ENCODE results near the gene STX8. TPM values are rescaled to one million over a fixed set of nuclear protein-coding genes. Genes with fewer than 3 reads are reported as not detected.

Gene STX8
- total RNA-seq, 1 experiment from 2014 or later = 57.3 TPM

GRCh38 chr17:9211133-9211765 lies 364.4 kb downstream of the STX8 start:
- no peak for DNase-seq (ENCODE audit: low spot score)

DNA sequence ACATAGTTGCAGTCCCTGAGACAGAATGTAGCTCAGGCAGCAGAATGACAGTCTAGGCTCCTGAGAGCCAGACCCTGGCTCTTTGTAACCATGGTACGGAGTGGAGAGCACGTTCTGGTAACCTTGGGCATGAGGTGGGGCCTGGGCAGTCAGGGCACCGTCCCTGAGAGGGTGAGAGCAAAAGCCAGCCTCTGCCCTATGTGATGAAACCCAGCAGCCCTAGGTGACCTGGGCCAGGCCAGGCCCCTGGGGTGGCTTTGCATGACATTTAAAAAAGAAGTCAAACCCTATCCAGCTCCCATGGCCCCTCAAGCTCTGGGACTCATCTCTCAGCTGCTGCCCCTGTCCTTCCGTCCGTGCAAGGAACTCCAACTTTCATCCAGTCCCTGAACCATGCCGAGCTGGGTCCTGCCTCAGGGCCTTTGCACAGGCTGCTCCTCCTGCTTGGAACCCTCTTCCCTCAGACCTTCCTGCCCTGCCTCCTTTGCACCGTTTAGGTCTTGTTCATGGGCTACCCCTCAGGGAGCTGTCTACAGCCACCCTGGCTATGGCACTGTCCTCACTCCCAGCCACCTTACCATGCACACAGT lies 365.7 kb downstream of the STX8 start:
- no peak for DNase-seq (ENCODE audit: low spot score)

- DNase-seq (ENCODE audit: low spot score) = no peak
Measured at GRCh38 chr17:9209347-9209746, 366.3 kb downstream of the STX8 start.

DNA sequence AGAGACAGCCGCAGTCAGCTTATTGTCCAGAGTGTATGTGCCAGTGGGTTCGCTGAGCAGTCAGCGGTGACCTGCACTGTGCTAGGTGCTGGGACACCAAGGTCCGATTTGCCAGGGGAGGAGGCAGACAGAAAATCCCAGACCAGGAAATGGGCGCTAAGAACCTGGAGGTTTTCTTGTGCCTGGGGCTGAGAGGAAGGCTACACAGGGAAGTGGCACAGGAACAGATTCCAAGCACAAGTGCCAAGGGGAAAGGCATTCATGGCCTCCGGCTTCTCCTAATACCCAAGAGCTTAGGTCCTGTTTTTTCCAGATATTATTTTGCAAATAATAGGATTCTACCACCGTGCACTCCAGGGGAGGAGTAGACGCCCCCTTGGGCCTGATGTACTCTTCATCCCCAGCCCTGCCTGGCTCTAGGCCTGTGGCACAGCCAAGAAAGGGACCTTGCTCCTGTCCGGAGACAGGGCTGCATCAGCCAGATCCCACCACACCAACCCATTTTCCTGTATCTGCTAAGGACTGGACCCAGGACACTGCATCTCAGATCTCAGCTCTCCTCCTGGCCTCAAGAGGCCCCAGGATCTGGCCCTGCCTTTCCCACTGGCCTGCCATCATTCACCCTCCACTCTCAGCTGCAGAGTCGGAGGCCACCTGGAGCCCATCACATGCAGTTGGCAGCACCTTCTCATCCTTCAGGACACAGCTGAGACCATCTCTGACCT lies 367.1 kb downstream of the STX8 start:
- DNase-seq (ENCODE audit: low spot score) = no peak

GRCh38 chr17:9206741-9207332 lies 368.8 kb downstream of the STX8 start:
- DNase-seq (ENCODE audit: low spot score) = no peak

DNA sequence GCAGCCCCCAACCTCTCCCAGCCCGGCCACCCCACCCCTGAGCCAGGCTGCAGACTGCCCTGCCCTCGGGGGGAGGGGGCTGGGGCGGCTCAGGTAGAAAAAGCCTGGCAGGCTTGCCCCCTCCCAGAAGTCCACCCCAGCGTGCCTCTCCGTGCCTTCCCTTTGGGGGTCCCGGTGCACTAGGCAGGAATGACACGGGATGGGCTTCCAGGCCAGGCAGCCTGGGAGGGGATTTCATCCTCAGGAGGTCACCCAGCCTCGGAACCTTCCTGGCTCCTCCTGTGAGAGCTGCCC lies 369.3 kb downstream of the STX8 start:
- DNase-seq (ENCODE audit: low spot score) = no peak

GRCh38 chr17:9205520-9206409 lies 369.9 kb downstream of the STX8 start:
- no peak for DNase-seq (ENCODE audit: low spot score)

DNA sequence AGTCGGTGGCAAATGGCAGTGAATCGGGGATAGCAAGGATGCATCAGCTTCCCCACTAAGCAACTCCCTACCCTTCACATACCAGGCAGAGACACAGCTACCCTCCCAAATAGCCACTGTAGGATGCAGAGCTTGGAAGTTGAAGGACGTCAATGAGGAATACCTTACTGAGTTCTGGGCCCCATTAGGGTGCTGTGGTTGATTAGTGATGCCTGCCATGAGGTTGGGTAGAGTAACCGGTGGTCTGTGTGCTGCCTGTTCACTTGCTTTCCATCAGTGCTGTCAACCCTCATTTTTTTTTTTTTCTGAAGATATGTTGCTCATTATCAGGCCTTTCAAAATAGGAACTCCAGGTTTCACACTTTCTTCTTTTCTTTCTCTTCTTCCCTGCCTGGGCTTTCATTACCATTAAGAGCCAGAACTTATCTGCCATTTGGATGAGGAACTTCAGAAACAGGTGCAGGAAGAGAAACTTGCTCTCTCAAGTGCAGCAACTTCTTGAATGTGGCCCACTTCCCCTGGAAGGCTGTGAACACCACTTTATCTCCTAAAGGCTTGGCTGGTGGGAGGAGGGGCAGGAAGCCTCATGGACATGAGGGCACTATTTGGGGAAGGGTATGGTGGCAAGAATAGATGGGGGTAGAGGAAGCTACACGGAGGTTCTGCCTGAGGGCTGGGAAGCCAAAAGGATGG lies 370.8 kb downstream of the STX8 start:
- no peak for DNase-seq (ENCODE audit: low spot score)

DNA sequence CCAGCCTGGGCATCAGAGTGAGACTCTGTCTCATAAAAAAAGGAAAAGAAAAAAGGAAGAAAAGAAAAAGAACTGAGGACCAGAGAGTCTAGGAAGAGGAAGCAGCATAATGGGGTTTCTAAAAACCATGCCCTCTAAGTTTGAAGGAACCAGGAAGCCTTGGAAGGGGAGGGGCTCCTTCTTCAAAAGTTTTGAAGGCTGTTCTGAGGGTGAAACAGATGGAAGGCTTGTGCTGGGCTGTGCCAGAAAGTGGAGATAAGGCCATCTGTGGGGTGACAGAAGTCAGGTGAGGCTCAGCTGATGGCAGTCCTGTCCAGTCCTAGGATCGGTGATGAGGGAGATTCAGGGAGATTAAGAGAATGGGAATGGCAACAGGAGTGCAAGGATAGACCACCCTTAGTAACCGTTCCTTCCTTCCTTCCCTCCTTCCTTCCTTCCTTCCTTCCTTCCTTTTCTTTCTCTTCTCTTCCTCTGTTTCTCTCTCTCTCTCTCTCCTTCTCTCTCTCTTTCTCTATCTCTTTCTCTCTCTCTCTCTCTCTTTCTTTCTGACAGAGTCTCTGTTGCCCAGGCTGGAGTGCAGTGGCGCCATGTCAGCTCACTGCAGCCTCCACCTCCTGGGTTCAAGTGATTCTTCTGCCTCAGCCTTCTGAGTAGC lies 371.7 kb downstream of the STX8 start:
- DNase-seq (ENCODE audit: low spot score) = no peak

- no peak for DNase-seq (ENCODE audit: low spot score)
Measured at GRCh38 chr17:9202532-9202931, 373.1 kb downstream of the STX8 start.

- DNase-seq (ENCODE audit: low spot score) = no peak
Measured at GRCh38 chr17:9200699-9201359, 374.8 kb downstream of the STX8 start.

Other genes with a start within 250 kb of the STX8 start
- 3.4 TPM in 1 of 2 replicates, not detected in the other for gene CFAP52, start 822 bp upstream of the STX8 start, total RNA-seq (2014; rRNA removed; shearing (Covaris generic))
- gene USP43, start 69.7 kb upstream of the STX8 start, total RNA-seq (2014; rRNA removed; shearing (Covaris generic)) = 3.1 and 3.7 TPM in 2 replicates
- not detected in 2 replicates for gene DHRS7C, start 215.8 kb upstream of the STX8 start, total RNA-seq (2014; rRNA removed; shearing (Covaris generic))
- gene GSG1L2, start 246.3 kb upstream of the STX8 start, total RNA-seq (2014; rRNA removed; shearing (Covaris generic)) = not detected in 2 replicates

All from A172 (cell line).